Measurements from ENCODE around the gene SCAF1.

SCAF1 gene

DNA sequence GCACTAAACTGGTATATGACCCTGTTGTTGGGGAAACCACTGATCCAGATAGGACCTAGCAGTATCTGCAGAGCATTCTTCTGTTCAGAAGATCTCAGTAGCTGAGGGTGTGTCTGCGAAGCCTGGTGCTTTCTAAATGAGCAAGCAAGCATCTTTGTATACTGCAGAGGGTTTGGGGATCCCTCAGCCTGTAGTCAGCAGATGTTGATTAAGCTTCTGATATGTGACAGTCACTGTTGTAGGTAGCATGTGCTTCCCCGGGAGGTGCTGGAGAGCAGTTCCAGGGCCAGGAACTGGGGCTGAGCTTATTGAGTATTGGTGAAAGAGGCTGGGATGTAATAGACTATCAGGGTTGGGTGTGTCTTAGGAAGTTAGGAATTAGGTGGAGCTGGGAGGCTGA is 1.5 kb downstream of the SCAF1 start:
- no peak for DNase-seq (ENCODE audit: low spot score)

DNA sequence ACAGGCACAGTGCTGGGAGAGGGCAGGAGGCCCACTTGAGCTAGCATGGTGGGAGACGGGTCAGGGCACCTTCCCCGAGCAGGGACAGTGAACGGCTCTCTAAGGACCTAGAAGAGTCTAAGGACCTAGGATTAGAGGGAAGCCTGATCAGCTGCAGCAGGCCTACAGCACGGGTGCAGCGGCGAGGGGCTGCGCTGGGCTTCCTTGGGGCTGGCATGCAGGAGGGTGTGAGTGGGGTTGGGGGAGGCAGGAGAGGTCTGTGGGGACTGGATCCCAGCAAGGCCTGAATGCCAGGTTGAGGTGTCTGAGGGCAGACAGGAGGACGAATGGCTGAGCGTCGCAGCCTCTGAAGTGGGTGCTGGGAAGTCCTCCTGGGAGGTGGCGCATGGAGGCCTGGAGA is 3.6 kb downstream of the SCAF1 start:
- no peak for DNase-seq (ENCODE audit: low spot score)

DNA sequence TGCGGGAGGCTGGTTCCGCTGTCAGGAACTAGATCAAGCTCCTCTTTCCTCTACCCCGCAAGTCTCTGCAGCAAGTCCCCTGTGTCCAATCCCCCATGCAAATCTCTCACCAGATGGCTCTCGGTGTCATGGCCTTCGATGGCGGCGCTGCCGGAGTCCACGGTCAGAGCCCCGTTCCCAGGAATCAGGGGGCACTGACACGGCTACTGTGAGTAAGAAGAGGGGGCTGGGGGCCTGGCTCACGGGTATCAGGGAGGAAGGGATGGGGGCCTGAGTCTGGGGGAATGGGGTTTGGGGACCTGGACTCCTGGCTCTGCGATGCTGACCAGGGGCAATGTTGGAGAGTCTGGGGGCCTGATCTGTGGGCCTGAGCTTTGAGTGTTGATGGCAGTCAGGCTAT is 4.0 kb downstream of the SCAF1 start:
- no peak for DNase-seq (ENCODE audit: low spot score)

DNA sequence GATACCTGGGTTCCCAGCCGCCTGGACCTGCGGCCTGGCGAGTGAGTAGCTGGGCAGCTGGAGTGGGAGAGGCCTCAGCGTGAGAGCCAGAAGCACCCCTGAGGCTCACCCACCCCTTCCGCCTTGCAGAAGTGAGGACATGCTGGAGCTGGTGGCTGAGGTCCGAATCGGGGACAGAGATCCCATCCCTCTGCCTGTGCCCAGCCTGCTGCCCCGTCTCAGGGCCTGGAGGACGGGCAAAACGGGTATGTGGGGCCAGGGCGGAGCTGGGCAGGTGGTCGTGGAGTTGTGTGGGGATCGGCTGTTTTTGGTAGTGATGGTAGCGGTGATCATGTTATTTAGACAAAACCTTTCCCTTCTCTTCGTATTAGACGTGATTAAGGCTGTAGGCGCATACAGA is 4.6 kb downstream of the SCAF1 start:
- DNase-seq (ENCODE audit: low spot score) = no peak

DNA sequence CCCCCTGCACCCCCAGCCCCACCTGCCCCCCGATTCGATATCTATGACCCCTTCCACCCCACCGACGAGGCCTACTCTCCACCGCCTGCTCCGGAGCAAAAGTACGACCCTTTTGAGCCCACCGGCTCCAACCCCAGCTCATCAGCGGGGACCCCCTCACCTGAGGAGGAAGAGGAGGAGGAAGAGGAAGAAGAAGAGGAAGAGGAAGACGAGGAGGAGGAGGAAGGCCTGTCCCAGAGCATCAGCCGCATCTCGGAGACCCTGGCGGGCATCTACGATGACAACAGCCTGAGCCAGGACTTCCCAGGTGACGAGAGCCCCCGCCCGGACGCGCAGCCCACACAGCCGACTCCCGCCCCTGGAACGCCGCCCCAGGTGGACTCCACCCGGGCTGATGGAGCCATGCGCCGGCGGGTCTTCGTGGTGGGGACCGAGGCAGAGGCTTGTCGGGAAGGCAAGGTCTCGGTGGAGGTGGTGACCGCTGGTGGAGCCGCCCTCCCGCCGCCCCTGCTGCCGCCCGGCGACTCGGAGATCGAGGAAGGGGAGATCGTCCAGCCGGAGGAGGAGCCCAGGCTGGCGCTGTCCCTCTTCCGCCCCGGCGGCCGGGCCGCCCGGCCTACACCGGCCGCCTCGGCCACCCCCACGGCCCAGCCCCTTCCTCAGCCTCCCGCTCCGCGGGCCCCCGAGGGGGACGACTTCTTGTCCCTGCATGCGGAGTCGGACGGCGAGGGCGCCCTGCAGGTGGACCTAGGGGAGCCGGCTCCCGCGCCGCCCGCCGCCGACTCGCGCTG is 9.2 kb downstream of the SCAF1 start:
- DNase-seq (ENCODE audit: low spot score) = no peak

DNA sequence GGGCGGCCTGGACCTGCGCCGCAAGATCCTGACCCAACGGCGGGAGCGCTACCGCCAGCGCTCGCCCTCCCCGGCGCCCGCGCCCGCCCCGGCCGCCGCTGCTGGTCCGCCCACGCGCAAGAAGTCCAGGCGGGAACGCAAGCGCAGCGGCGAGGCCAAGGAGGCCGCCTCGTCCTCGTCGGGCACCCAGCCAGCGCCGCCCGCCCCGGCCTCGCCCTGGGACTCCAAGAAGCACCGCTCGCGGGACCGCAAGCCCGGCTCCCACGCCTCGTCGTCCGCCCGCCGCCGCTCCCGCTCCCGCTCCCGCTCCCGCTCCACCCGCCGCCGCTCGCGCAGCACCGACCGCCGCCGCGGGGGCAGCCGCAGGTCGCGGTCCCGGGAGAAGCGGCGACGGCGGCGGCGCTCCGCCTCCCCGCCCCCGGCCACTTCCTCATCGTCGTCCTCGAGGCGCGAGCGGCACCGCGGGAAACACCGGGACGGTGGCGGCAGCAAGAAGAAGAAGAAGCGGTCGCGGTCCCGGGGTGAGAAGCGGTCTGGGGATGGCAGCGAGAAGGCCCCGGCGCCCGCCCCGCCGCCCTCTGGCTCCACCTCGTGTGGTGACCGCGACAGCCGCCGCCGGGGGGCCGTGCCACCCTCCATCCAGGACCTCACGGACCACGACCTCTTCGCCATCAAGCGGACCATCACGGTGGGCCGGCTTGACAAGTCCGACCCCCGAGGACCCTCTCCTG is 10.0 kb downstream of the SCAF1 start:
- DNase-seq (ENCODE audit: low spot score) = no peak

DNA sequence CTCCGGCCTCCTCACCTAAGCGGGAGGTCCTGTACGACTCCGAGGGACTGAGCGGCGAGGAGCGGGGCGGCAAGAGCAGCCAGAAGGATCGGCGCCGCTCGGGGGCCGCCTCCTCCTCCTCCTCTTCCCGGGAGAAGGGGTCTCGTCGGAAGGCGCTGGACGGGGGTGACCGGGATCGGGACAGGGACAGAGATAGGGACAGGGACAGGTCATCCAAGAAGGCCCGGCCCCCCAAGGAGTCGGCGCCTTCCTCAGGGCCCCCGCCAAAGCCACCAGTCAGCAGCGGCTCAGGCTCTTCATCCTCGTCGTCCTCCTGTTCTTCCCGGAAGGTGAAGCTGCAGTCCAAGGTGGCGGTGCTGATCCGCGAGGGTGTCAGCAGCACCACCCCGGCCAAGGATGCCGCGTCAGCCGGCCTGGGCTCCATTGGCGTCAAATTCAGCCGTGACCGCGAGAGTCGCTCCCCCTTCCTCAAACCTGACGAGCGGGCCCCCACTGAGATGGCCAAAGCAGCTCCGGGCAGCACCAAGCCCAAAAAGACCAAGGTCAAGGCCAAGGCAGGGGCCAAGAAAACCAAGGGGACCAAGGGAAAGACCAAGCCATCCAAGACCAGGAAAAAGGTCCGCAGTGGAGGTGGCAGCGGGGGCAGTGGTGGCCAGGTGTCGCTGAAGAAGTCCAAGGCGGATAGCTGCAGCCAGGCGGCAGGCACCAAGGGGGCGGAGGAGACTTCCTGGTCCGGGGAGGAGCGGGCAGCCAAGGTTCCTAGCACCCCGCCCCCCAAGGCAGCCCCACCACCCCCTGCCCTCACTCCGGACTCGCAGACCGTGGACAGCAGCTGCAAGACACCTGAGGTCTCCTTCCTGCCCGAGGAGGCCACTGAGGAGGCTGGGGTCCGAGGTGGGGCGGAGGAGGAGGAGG is 10.8 kb downstream of the SCAF1 start:
- no peak for DNase-seq (ENCODE audit: low spot score)

DNA sequence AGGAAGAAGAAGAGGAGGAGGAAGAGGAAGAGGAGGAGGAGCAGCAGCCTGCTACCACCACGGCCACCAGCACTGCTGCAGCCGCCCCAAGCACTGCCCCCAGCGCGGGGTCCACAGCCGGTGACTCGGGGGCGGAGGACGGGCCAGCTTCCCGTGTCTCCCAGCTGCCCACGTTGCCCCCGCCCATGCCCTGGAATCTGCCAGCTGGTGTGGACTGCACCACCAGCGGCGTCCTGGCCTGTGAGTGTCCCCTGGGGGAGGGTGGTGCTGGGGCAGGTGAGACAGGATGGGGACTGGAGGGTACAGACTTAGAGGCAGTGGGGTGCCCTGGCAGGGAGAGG is 11.4 kb downstream of the SCAF1 start:
- DNase-seq (ENCODE audit: low spot score) = no peak

DNA sequence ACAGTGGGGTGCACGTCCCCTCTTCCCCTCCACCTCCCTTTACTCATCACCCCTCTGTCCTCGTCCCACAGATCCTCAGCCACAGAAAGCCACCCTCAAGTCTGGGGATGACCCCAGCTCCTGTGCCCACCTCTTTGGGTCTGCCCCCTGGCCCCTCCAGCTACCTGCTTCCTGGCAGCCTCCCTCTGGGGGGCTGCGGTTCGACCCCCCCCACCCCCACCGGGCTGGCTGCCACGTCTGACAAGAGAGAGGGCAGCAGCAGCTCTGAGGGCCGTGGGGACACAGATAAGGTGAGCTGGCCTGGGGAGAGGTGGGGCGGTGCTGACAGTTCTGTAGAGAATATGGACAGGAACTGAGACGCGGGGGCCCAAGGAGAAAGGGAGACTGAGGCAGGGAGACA is 12.6 kb downstream of the SCAF1 start:
- no peak for DNase-seq (ENCODE audit: low spot score)

DNA sequence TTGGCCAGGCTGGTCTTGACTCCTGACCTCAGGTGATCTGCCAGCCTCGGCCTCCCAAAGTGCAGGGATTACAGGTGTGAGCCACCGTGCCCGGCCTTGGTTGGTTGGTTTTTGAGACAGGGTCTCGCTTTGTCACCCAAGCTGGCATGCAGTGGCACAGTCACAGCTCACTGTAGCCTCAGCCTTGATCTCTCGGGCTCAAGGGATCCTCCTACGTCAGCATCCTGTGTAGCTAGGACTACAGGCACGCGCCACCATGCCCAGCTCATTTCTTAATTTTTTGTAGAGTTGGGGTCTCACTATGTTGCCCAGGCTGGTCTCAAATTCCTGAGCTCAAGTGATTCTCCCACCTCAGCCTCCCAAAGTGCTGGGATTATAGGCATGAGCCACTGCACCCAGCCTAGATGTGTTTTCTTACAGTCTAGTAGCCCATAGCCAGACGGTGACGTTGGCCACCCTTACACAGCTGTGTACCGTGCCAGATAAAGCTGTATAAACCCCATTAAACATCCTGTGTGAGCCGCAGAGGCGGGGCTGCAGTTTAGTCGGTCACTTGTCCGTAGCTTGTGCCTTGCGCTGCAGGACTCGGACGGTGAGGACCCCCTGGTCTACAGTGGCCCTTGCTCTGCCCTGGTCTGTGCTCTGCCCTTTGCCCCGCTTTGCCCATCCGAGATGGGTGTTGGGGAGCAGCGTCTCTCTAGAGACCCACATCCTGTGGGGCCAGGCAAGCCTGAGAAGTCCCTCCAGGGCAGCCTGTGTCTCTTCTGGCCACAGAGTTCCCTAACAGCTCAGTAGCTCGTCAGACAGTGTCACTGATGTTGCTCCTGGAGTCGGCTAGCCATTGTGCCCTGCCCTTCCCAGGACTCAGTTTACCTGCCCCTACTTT is 13.8 kb downstream of the SCAF1 start:
- no peak for DNase-seq (ENCODE audit: low spot score)

DNA sequence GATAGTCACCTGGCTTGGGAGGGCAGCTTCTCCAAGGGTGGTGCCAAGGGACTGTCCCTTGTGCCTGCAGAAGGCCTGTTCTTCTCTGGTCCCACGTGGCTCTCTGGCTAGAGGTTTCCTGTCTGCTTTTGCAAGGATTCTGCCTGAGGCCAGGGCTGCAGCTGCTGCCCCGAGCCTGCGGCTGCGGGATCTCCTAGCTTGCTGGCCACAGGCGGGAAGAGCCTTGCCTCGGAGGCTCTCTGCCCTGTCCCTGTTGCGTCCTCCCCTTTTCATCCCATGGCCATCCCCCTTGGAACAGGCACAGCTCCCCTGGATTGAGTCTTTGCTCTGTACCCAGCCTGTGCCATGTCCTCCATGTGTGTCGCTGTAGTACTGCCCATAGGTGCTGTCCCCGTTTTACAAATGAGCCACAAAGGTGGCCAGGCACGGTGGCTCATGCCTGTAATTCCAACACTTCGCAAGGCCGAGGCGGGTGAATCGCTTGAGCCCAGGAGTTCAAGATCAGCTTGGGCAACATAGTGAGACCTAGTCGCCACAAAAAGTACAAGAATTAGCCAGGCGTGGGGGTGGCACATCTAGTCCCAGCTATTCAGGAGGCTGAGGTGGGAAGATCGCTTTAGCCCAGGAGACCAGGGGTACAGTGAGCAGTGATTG is 14.6 kb downstream of the SCAF1 start:
- DNase-seq (ENCODE audit: low spot score) = no peak

DNA sequence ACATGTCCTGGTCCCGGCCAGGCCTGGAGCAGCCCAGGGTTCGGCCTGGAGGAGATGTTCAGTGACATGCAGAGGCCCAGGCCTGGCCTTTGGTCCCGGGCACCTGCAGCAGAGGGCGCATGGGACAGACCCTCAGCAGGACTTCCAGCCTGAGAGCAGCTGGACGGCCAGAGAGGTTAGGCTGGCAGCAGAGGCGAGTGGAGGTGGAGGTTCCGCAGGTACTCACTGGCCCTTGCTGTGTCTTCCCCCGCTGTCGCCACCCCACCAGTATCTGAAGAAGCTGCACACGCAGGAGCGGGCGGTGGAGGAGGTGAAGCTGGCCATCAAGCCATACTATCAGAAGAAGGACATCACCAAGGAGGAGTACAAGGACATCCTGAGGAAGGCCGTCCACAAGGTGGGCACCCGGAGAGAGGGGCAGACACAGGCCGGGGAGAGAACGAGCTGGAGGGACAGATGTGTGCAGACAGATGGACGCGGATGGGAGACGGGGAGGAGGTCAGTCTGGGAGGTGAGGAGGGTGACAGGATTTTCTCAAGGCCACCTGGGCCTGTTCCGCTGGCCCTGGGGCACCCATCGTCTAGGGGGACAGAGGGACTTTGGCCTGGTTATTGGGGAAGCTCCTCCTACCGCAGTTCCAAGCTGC is 15.6 kb downstream of the SCAF1 start:
- no peak for DNase-seq (ENCODE audit: low spot score)

DNA sequence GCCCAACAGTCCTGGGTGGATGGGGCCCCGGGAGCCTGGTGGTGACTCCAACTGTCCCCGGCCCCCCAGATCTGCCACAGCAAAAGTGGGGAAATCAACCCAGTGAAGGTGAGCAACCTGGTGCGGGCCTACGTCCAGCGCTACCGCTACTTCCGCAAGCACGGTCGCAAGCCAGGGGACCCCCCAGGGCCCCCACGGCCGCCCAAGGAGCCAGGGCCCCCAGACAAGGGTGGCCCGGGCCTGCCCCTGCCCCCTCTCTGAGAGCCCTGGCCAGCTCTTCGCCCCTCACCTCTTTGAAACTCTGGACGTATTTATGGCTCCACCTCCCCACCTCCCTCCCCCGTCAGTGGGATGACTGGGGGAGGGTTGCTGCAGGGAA is 16.1 kb downstream of the SCAF1 start:
- DNase-seq (ENCODE audit: low spot score) = no peak

DNA sequence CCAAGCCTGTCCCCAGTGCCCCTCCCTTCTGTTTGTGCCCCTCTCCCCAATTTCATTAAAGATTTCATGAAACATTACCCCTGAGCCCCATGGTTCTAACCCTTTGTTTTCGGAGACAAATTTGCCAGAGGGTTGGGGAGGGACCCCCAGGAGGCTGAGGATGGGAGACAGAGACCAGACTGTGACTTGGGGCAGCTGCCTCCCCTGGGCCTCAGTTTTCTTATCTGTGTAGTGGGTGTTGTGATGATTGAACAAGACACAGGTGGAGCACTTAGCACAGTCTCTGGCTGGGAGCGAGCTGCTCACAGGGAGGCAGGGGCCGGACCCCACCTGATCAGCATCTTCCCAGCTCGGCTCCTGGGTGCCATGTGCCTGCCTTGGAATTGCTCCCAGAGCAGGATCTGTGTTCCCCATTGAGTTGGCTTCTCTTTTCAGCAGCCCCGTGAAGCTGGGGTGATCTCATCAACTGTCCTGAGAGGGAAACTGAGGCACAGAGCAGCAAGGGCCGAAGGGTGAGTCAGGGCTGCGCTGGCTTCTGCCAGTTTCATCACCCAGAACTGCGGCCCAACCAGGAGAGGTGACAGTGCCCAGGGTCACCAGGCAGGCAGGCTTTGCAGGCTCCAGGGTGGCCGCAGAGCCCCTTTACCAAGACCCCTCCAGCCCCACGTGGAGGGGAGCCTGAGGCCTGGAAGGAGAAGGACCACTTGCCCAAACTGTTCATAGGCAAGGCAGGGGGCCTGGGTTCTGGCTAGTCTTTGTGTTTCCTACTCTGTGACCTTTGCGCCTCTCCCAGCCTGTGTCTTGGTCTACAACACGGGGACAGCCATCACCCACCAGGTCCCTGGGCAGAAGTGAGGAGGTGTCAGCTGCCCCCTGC is 16.8 kb downstream of the SCAF1 start:
- DNase-seq (ENCODE audit: low spot score) = no peak

DNA sequence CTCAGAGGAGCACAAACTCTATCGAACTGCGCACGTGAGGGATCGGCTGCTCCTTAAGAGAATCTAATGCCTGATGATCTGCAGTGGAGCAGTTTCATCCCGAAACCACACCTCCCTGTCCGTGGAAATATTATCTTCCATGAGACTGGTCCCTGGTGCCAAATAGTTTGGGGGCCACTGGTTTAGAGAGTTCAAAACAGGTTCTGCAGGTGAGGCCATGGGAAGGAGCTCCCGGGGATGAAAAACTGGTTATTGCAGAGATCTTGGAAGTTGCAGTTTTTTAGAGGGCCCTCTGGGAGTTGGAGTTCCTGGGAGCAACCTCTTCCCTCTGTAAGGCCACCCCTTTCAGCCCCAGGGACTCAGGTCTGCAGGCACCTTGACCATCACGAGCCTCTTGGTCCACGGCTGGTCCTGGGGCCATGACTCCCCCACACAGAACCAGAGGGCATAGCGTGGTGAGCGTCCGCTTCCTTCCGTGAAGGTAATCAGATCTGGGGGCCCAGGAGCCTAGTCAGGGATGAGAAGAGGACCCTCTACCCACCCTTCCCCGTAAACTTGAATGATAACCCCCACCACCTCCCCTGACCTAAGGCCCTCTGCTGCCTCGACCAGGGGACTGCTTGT is 18.4 kb downstream of the SCAF1 start:
- DNase-seq (ENCODE audit: low spot score) = no peak

DNA sequence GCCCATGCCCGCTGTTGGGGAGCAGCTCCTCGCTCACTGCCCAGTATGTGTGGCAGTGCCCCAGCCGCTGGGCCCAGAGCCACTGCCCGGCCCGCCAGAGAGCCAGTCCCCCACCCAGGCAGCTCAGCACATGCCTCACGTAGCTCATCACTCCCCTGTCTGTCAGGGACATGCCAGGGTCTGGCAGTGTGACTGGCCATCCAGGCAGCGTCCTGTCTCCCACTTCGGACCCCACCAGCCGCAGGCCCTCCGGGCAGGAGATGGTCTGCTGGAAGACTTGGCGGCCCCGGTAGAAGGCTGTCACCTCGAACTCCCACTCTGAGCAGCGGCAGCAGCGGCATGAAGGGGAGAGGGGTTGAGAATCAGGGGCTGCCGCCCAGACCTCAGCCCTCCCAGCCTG is 20.0 kb downstream of the SCAF1 start:
- DNase-seq (ENCODE audit: low spot score) = no peak

DNA sequence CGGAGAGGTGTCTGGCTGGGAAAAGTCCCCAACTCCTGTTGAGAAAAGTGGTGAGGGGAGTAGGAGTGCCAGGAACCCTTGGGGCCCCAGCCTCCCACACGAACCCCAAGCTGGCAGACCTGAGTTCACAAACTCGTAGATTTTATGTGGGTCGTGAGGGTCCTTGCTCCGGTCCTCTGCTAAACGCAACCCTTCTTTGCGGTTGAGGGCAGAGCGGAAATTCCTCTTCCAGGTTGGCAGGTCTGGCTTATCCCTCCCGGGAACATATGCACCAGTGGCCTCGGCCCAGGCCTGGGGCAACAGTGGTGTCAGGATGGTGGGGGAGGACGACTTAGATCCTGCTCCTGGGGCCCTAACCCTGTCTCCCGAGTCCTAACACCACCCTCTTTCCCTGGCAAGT is 21.2 kb downstream of the SCAF1 start:
- DNase-seq (ENCODE audit: low spot score) = no peak

DNA sequence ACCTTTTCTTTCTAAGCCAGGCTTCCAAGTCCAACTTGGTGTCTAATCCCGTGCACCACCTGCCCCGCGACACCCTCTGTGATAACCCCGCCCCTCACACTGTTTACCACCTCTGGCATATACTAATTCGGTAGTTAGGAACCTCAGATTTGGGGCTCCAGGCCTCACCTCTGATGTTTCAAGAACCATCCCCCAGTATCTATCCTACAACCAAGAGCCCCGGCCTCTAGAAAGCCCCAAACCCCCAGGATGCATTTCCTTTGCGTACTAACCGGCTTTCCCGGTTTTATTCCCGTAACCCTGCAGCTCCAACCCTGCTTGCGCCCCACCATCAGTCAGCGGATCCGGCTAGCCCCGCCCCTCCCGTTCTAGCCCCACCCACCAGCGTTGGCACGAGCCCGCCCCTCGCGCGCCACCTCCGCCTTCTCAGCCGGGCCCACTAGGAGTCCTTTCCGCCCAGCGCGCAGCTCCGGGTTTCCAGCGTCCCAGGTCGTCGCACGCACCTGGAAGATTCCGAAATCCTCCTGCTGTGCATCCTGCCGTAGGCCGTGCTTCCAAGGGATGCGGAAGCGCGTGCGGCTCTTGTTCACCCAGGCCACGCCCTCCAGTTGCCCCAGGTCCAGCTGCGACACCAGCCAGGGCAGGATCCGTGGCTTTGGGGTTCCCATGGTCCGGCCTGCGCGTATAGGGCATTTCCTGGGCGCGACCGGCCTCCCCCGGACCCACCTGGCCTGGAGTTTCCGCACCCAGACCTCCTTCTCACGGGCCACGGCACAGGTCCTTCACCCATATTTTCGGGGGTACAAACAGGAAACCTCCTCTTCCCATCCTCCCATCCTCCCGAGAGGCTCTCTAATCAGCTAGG is 22.4 kb downstream of the SCAF1 start:
- DNase-seq (ENCODE audit: low spot score) = peak; percentile 98

DNA sequence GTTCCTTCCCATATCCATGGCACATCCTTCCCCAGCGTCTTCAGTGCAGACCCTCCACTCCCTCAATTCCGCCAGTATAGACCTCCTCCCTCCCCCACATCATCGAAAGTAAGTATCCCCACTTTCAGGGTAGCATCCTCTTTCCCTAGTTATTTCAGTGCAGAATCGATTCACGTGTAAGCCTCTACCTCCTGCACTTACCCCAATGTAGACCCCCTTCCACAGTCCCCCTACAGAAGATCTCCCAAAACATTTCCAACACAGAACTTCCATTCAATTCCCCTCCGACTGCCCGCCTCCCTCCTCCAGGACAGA is 23.0 kb downstream of the SCAF1 start:
- DNase-seq (ENCODE audit: low spot score) = no peak

All from SW480 (cell line).